Right cardiac atrium (tissue), 5 donors: ENCODE measurements around the gene KLF1. TPM values are rescaled to one million over a fixed set of nuclear protein-coding genes. Genes with fewer than 3 reads are reported as not detected.
"Not testable (repeated sequence)": the region's sequence is repeated elsewhere in the genome, so short reads cannot be mapped to it uniquely, and the experiment has no call there.

Experiments used
- ATAC-seq, 2 donors: fragments of 200-7000 bp; cut with Tn5 transposase; one replicate each; pipeline versions ENCODE4 v1.8.0 to v1.9.1; 2020; ENCODE audit warnings: moderate library complexity in 2 of 2, mild to moderate bottlenecking in 1 of 2
- DNase-seq, 3 donors: peaks; one replicate each; pipeline ENCODE4 v3.0.0-alpha.2; 2020
- H3K27ac ChIP-seq: one replicate; pipeline ENCODE4 v1.5.1; 2013; ENCODE audit warnings: mild to moderate bottlenecking, low read length, control low read depth, moderate library complexity
- H3K27me3 ChIP-seq: one replicate; pipeline ENCODE4 v1.6.1; 2013; ENCODE audit not compliant: control insufficient read depth, insufficient read depth
- H3K4me1 ChIP-seq: one replicate; pipeline ENCODE4 v1.6.1; 2013; ENCODE audit warnings: low read length; ENCODE audit not compliant: control insufficient read depth, insufficient read depth
- H3K4me3 ChIP-seq: one replicate; pipeline ENCODE4 v1.5.1; 2013; ENCODE audit warnings: low read length, control low read depth
- H3K9me3 ChIP-seq: one replicate; pipeline ENCODE4 v1.6.1; 2013; ENCODE audit warnings: low read length; ENCODE audit not compliant: control insufficient read depth
- WGBS: extraction: QIAGEN DNeasy Blood & Tissue Kit; methylation state at CpG from one replicate; pipeline ENCODE4 v1.1.7; 2013; 5-methylcytosine and 5-hydroxymethylcytosine counted together
- intact Hi-C, 4 donors: fragments of 100-400 bp; cut with DNase I; formaldehyde crosslinking; loops; one replicate each; pipeline versions ENCODE4 v1.11.0 to v1.14.0; 2022 to 2023
- polyA plus RNA-seq: library from polyadenylated mRNA; stranded (reverse); fragments of 200-250 nt; gene quantifications from one replicate; pipeline ENCODE4 v1.2.3, GENCODE V29; 2013
- total RNA-seq, 4 donors: library from RNA; stranded (reverse); fragmentation: NEBNext Ultra II Directional; extraction: Animal tissue kit (Norgen Biotek cat#: 25700); gene quantifications; one replicate each; pipeline ENCODE4 v1.2.1, GENCODE V29; 2021
- donor health status: healthy with polysubstance abuse.
- donor health status: DM: no; HTN: yes; CAD: no.
- donor health status: DM: no; HTN: no; CAD: no.
- donor health status: DM: no; HTN: yes; CAD: no; lungs with severe emphysema.
- donor health status: DM: yes; HTN: yes; CAD: no.

Gene KLF1
- total and polyA plus RNA-seq, 5 donors, result not detected

DNA sequence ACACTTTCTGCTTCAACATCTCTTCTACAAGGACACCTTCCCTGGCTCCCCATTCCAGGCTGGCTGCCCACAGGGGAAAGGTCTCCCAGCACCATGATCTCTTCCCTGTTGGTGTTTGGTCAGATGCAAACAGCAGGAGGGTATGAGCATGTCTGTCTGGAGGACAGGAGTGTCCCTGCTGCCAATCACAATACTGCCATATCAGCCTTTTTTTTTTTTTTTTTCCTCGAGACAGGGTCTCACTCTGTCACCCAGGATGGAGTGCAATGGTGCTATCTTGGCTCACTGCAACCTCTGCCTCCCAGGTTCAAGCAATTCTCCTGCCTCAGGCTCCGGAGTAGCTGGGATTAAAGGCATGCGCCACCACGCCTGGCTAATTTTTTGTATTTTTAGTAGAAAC, 28.9 kb upstream of the KLF1 start:
- intact Hi-C loops, H3K27ac ChIP-seq, ATAC-seq, DNase-seq, H3K9me3 ChIP-seq, H3K4me3 ChIP-seq, H3K27me3 ChIP-seq, H3K4me1 ChIP-seq: not testable (repeated sequence)
- WGBS, result 83% methylated on average over 4 of the region's 4 CpGs

DNA sequence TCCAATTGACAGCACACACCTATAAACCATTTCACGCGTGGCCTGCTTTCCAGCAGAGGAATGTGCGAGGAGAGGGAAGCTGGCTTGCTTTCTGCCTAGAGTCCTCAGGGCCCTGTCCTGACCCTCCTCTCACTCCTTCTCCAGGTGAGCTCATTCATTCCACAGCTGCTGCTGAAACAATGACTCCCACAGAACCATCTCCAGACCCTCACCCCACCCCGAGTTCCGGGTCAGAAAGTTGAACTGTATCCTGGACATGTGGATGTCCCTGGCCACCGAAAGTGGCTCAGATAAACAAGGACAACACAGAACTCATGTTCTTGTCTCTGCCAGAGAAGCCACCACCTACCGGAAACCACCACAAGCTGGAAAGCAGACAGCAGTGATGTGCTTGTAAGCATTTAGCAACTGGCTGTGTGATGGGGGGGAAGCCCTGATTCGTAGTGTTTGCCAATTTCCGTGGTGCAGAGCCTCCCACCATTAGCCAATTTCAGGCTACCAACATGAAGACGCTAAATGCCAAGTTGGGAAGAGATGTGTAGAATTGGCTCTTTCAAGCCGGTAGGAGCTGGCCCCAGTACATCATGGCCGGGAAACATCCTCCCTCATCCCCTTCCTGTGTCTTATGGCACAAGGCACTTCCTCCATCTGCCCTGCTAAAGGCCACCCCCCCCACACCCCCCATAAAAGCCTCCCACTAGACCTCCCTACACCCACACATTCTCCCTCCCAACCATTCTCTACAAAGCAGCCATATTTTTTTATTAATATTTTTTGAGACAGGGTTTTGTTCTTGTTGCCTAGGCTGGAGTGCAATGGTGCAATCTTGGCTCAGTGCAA, 27.1 kb upstream of the KLF1 start:
- DNase-seq (no peak), ATAC-seq (peak in 1 of 2 donors; percentile 3)
- no peak overlapping the region for H3K4me3 ChIP-seq
- peak overlapping the region; percentile 57 for H3K27ac ChIP-seq
- no peaks in the 10 kb centered on the region for H3K4me1 ChIP-seq
- no peaks in the 10 kb centered on the region for H3K9me3 ChIP-seq
- 36% methylated on average over 12 of the region's 12 CpGs for WGBS
- intact Hi-C loops, result no loop called here
- H3K27me3 ChIP-seq, result no peaks in the 10 kb centered on the region

DNA sequence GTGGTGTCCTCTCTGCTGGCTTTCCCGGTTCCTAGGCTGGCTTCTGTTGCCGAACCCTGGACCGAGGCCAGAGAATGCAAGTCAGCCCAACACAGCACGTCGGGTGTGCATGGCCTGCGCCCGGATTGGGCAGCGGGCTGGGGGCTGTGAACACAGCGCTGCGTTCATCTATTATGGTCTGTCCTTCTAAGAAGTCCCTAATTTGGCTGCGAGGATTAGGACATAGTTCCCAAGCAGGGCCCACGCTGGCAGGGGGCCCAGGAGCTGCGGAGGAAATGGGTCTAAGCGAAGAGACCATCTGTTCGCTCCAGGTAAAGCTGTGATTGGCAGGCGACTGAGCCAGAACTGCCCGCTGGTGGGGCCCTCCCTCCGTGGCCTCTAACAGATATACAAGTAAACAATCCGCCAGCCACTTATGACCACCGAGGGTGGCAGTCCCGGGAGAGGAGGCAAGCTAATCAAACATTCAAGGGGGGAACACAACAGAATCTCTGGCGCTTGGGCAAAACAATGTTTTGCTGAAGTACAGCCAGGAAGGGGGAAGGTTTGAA, 26.1 kb upstream of the KLF1 start:
- H3K4me1 ChIP-seq, result no peaks in the 10 kb centered on the region
- ATAC-seq, result peak; percentile 83 to 91
- no peaks in the 10 kb centered on the region for H3K27me3 ChIP-seq
- 6% methylated on average over 22 of the region's 22 CpGs for whole genome bisulfite sequencing
- no peak overlapping the region for H3K4me3 ChIP-seq
- peak overlapping the region; percentile 25 for H3K27ac ChIP-seq
- no peaks in the 10 kb centered on the region for H3K9me3 ChIP-seq
- DNase-seq, result peak; percentile 77 to 91 (median 91)
- intact Hi-C loops, result no loop called here

DNA sequence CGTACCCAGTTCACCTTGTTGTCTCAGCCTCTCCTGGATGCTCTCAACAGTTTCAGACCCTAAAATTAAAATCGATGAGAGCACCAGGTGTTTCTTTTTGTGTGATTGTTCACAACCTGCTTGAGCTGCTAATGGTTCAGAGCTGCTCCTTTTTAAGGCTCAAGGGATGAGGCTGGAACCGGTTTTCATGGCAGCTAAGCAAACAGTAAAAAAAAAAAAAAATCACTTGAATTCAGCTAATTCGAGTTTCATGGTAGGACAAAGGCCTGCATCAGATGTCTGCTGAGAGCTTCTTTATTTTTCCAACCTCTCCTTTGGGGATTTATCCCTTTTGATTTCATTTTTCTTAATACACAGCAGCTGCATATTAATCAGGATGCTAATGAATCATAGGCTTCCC, 25.6 kb upstream of the KLF1 start:
- no peak for ATAC-seq
- H3K27ac ChIP-seq, result no peak overlapping the region
- WGBS, result 37% methylated on average over 4 of the region's 4 CpGs

DNA sequence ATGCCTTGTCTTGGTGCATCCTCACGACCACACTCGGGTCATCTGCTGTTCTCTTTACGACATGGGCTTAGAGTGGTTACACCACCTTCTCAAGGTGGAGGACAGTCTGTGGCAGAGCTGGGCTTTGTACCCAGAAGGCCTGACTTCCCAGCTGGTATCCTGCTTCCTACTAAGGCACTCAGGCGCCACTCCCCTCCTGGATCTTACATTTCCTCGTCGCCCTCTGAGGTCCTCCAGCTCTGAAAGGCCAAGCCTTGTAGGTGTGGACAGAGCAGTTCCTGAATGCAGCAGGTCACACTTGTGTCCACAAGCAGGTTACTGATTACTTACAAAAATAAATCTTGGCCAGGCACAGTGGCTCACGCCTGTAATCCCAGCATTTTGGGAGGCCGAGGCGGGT, 20.2 kb upstream of the KLF1 start:
- H3K4me1 ChIP-seq, result no peaks in the 10 kb centered on the region
- H3K27ac ChIP-seq, result no peak overlapping the region
- H3K9me3 ChIP-seq, result no peaks in the 10 kb centered on the region
- no peak overlapping the region for H3K4me3 ChIP-seq
- 90% methylated on average over 9 of the region's 9 CpGs for WGBS
- no peaks in the 10 kb centered on the region for H3K27me3 ChIP-seq
- ATAC-seq (peak in 1 of 2 donors; percentile 25), DNase-seq (no peak)
- intact Hi-C loops, result no loop called here

More for the DNA sequence above, 25.6 kb upstream of the KLF1 start:
- intact Hi-C loops, result no loop called here
- H3K4me3 ChIP-seq, result no peak overlapping the region
- no peaks in the 10 kb centered on the region for H3K27me3 ChIP-seq
- no peak for DNase-seq
- no peaks in the 10 kb centered on the region for H3K9me3 ChIP-seq
- no peaks in the 10 kb centered on the region for H3K4me1 ChIP-seq

DNA sequence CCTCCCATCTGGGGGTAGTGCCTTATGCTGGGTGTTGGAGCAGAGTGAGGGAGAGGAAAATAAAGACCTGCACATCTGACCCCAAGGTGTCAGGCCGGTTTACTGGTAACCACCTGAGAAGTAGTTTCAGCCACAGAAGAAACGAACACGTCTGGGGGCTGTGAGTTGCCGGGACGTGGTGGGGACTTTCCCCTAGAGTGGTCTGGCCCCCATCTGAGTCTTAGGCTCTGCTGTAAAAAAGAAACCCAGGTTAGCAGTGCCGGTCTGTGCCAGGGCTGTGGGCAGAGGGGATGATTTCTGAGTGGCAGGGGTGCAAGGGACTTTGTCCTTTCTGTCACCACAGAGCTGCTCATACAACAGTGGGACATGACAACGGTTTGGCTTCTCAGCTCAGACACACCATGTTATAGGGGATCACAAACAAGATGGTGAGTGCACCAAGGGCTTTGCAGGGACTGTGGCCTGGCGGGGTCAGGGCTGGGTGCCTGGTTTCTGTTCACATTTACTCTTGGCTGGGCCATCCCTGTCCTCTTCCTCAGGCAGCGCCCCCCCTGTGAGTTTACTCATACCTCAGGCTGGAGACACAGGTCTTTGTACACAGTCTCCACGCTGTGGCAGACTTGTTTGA, 13.0 kb upstream of the KLF1 start:
- H3K9me3 ChIP-seq, result no peaks in the 10 kb centered on the region
- 91% methylated on average over 10 of the region's 10 CpGs for WGBS
- intact Hi-C loops, result no loop called here
- no peak for ATAC-seq
- H3K27me3 ChIP-seq, result no peaks in the 10 kb centered on the region
- no peak for DNase-seq
- no peak overlapping the region for H3K4me3 ChIP-seq
- no peaks in the 10 kb centered on the region for H3K4me1 ChIP-seq
- no peak overlapping the region for H3K27ac ChIP-seq

DNA sequence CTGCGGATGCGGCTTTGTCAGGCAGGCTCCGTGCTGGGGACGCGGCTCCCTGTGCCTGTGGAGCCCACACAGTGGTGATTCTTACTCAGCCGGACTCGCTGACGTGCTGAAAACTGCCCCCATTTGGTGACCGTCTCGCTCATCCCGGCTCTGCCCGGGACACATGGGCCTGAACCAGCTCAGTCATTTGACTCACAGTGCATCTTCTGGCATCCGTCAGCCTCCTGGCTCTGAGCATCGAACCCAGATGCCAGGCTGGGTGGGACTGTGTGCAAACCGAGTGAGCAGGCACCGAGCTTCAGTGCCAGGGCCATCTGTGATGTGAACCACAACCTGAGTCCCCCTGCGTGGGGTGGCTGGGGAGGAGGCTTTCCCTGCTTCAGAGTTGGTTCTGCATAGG, 9.5 kb upstream of the KLF1 start:
- DNase-seq (no peak), ATAC-seq (no peak)
- H3K4me1 ChIP-seq, result peaks cover 5% of the 10 kb centered on the region
- H3K4me3 ChIP-seq, result no peak overlapping the region
- intact Hi-C loops, result no loop called here
- 97% methylated on average over 17 of the region's 17 CpGs for WGBS
- no peaks in the 10 kb centered on the region for H3K27me3 ChIP-seq
- no peaks in the 10 kb centered on the region for H3K9me3 ChIP-seq
- H3K27ac ChIP-seq, result no peak overlapping the region

DNA sequence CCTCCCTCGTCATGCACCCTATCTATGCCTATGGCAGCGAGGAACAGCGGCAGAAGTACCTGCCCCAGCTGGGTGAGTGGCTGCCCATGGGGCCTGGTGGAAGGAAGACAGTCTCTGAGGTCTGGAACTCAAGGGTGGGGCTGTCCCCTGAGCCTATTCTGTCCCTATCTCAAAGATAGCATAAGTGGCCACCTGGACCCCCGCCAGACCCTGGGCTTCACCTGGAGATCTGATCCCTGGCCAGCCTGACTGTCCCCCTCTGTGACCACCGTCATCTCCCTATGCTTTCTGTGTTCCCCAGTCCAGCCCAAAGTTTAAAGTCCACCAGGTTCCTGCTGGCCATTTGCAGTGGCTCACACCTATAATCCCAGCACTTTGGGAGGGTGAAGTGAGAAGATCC, 6.6 kb upstream of the KLF1 start:
- no peaks in the 10 kb centered on the region for H3K9me3 ChIP-seq
- intact Hi-C loops, result no loop called here
- peak in 1 of 3 donors; percentile 59 for DNase-seq
- H3K4me3 ChIP-seq, result no peak overlapping the region
- no peak for ATAC-seq
- WGBS, result 94% methylated on average over 5 of the region's 5 CpGs
- H3K27me3 ChIP-seq, result no peaks in the 10 kb centered on the region
- peaks cover 6% of the 10 kb centered on the region for H3K4me1 ChIP-seq
- H3K27ac ChIP-seq, result no peak overlapping the region

DNA sequence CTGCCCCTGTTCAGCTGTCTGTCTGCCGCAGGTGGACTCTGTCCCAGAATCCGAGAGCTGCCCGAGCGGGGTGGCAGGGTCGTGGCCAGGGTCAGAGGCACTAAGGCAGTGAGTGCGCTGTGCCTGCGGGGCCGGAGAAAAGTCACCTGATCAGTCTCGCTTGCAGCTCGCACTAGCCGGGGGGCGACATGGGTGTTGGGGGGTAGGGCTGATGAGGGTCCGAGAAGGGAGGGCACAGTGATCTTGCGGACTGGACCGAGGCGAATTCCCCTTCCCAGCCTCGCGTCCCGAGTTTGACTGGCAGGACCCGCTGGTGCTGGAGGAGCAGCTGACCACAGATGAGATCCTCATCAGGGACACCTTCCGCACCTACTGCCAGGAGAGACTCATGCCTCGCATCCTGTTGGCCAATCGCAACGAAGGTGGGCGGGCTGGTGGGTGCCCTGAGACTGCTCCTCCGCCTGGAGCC, 4.6 kb upstream of the KLF1 start:
- H3K9me3 ChIP-seq, result no peaks in the 10 kb centered on the region
- no peak overlapping the region for H3K27ac ChIP-seq
- DNase-seq, result peak in 1 of 3 donors; percentile 63
- peak overlapping the region; percentile 63 for H3K4me3 ChIP-seq
- ATAC-seq, result no peak
- no peaks in the 10 kb centered on the region for H3K27me3 ChIP-seq
- 7% methylated on average over 26 of the region's 26 CpGs for WGBS
- H3K4me1 ChIP-seq, result peaks cover 6% of the 10 kb centered on the region
- intact Hi-C loops, result no loop called here

DNA sequence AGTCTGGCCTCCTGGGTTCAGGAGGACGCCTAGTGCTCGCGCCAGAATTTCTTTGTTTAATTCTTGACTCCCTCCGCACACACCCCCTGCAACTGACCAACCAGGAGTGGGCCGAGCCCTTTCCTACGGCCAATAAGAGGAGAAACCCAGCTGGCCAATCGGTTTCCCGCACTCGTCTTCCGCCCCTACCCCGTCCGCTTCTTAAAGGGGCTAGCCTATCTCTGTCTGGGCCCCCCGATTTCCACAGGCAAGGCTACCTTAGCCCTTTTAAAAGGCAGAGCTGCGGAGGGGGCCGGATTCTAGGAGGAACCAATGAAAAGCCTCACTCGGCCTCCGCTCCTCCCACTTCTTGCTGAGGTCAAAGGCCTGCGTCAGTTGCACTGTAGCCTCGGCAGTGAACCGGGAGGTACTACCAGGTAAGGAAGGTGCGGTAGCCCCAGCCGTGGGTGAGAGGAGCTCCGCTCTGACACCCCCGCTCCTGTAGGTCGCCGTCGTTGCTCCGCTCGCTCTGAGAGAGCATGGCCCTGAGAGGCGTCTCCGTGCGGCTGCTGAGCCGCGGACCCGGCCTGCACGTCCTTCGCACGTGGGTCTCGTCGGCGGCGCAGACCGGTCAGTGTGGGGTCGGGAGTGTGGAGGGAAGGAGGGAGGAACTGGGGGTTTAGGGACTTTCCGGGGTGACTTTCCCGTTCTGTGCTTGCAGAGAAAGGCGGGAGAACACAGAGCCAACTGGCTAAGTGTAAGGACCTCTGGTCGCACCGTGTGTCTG, 4.0 kb upstream of the KLF1 start, which contains the start of gene GCDH:
GCDH (plus strand) TSS at position 374 of the 766 bp plus-strand sequence; CDS start at position 519, 145 bp downstream.
- ATAC-seq, result peak; percentile 99
- intact Hi-C loops, result no loop called here
- H3K9me3 ChIP-seq, result no peaks in the 10 kb centered on the region
- WGBS, result under 1% methylated on average over 49 of the region's 49 CpGs
- peak within 1 kb of the TSS; percentile 63 for H3K4me3 ChIP-seq
- DNase-seq, result peak; percentile 98 to 99 (median 98)
- H3K4me1 ChIP-seq, result peaks cover 6% of the 10 kb centered on the region
- H3K27me3 ChIP-seq, result no peaks in the 10 kb centered on the region
- peak within 1 kb of the TSS; percentile 88 for H3K27ac ChIP-seq
